H1 (cell line): ENCODE measurements around the gene VASN. TPM values are rescaled to one million over a fixed set of nuclear protein-coding genes. Genes with fewer than 3 reads are reported as not detected.

Experiments
- CTCF ChIA-PET: fragments of 300-600 bp; sonication (Branson Sonifier 250); formaldehyde crosslinking; loops from one replicate; lab custom pipeline; 2021; ENCODE audit not compliant: partially characterized antibody; lab: Charles Lee
- POLR2A ChIA-PET: fragments of 300-600 bp; sonication (Branson Sonifier 250); formaldehyde crosslinking; loops from one replicate; lab custom pipeline; 2021; ENCODE audit warnings: inconsistent platforms; ENCODE audit not compliant: partially characterized antibody; lab: Charles Lee
- DNase-seq, 2 experiments: peaks; one replicate each; pipeline versions ENCODE4 v3.0.0 to v3.0.0-alpha.2; 2010 to 2022; ENCODE audit warnings: low spot score in 2 of 2, low read depth in 1 of 2, mixed read lengths in 1 of 2
- FAIRE-seq: peaks from 2 replicates; lab custom pipeline; 2011; peaks lifted over from hg19 to GRCh38; lab: Jason Lieb, UNC
- H2AFZ ChIP-seq: 2 replicates; pipeline ENCODE4 v1.8.1; 2012; ENCODE audit warnings: low read length, inconsistent platforms
- H2AK5ac ChIP-seq: 2 replicates; pipeline ENCODE4 v1.6.1; 2013; ENCODE audit warnings: low read depth, low read length
- H2BK120ac ChIP-seq: replicated peaks from 2 replicates; pipeline ENCODE3; 2013; ENCODE audit warnings: low read depth, low read length, inconsistent platforms
- H2BK12ac ChIP-seq: 2 replicates; pipeline ENCODE4 v1.6.1; 2013; ENCODE audit warnings: low read depth, low read length
- H2BK15ac ChIP-seq: 2 replicates; pipeline ENCODE4 v1.6.1; 2013; ENCODE audit warnings: low read length
- H2BK20ac ChIP-seq: 2 replicates; pipeline ENCODE4 v1.6.1; 2013; ENCODE audit warnings: low read length
- H2BK5ac ChIP-seq: 2 replicates; pipeline ENCODE4 v1.6.1; 2013; ENCODE audit warnings: low read depth, low read length
- H3K14ac ChIP-seq: 2 replicates; pipeline ENCODE4 v1.6.1; 2013; ENCODE audit warnings: inconsistent platforms; ENCODE audit not compliant: insufficient read length
- H3K18ac ChIP-seq: 2 replicates; pipeline ENCODE4 v1.6.1; 2013; ENCODE audit warnings: low read length; ENCODE audit errors: extremely low read depth
- H3K23ac ChIP-seq: 2 replicates; pipeline ENCODE4 v1.6.1; 2013; ENCODE audit warnings: inconsistent platforms; ENCODE audit not compliant: insufficient read length
- H3K23me2 ChIP-seq: 2 replicates; pipeline ENCODE4 v1.6.1; 2013; ENCODE audit warnings: low read depth, low read length
- H3K27ac ChIP-seq: 2 replicates; pipeline ENCODE4 v1.6.1; 2011; ENCODE audit warnings: low read depth, low read length, inconsistent platforms
- H3K27me3 ChIP-seq, 4 experiments: replicated peaks in 1 of 4; 1 replicate in 1 of 4; 2 replicates in 3 of 4; pipeline versions ENCODE4 v1.6.1 to v1.8.1; 2011 to 2013; ENCODE audit warnings: low read length in 3 of 4, mild to moderate bottlenecking in 3 of 4, inconsistent platforms in 2 of 4, mixed read lengths in 2 of 4, moderate library complexity in 1 of 4; ENCODE audit not compliant: control insufficient read depth in 3 of 4, insufficient read depth in 3 of 4; ENCODE audit errors: extremely low read depth in 1 of 4
- H3K36me3 ChIP-seq, 4 experiments: 2 replicates each; pipeline versions ENCODE4 v1.6.1 to v1.8.1; 2011 to 2013; ENCODE audit warnings: mild to moderate bottlenecking in 4 of 4, low read length in 3 of 4, moderate library complexity in 2 of 4, control low read depth in 1 of 4, inconsistent platforms in 1 of 4; ENCODE audit not compliant: insufficient read depth in 4 of 4, control insufficient read depth in 2 of 4
- H3K4ac ChIP-seq: replicated peaks from 2 replicates; pipeline ENCODE3; 2013; ENCODE audit warnings: low read length, low read depth, mixed read lengths, inconsistent platforms; ENCODE audit not compliant: insufficient read length
- H3K4me1 ChIP-seq, 4 experiments: replicated peaks in 1 of 4; 1 replicate in 1 of 4; 2 replicates in 3 of 4; pipeline versions ENCODE4 v1.6.1 to v1.8.1; 2011 to 2013; ENCODE audit warnings: low read length in 3 of 4, inconsistent platforms in 2 of 4, mixed read lengths in 1 of 4; ENCODE audit not compliant: insufficient read depth in 4 of 4, control insufficient read depth in 3 of 4
- H3K4me2 ChIP-seq, 2 experiments: 2 replicates each; pipeline versions ENCODE4 v1.6.1 to v1.8.1; 2011 to 2013; ENCODE audit warnings: low read depth in 2 of 2, low read length in 2 of 2, control low read depth in 1 of 2, inconsistent platforms in 1 of 2, mild to moderate bottlenecking in 1 of 2; ENCODE audit not compliant: insufficient read depth in 1 of 2
- H3K4me3 ChIP-seq, 4 experiments: fragments of 200-600, 300-600 bp in 1 of 4; sonication (generic), shearing (Covaris generic), sonication (Bioruptor Twin) in 1 of 4; 2 replicates each; pipeline versions ENCODE4 v1.5.1 to v1.8.1; 2011 to 2016; ENCODE audit warnings: low read length in 4 of 4, low read depth in 3 of 4, control low read depth in 2 of 4, inconsistent platforms in 2 of 4, mild to moderate bottlenecking in 2 of 4, mixed read lengths in 1 of 4, moderate library complexity in 1 of 4; ENCODE audit not compliant: insufficient read depth in 2 of 4; ENCODE audit errors: extremely low read depth in 1 of 4
- H3K56ac ChIP-seq: replicated peaks from 2 replicates; pipeline ENCODE3; 2013; ENCODE audit warnings: low read depth, mild to moderate bottlenecking, mixed read lengths, low read length, inconsistent platforms; ENCODE audit not compliant: insufficient read length
- H3K79me1 ChIP-seq: 2 replicates; pipeline ENCODE4 v1.6.1; 2013; ENCODE audit warnings: low read depth, low read length, control low read depth
- H3K79me2 ChIP-seq, 2 experiments: 2 replicates each; pipeline versions ENCODE4 v1.6.1 to v1.8.1; 2012 to 2013; ENCODE audit warnings: low read length in 2 of 2, mild to moderate bottlenecking in 2 of 2, inconsistent platforms in 1 of 2; ENCODE audit not compliant: insufficient read depth in 2 of 2, control insufficient read depth in 1 of 2
- H3K9ac ChIP-seq, 4 experiments: replicated peaks in 1 of 4; 1 replicate in 1 of 4; 2 replicates in 3 of 4; pipeline versions ENCODE4 v1.6.1 to v1.8.1; 2011 to 2013; ENCODE audit warnings: low read depth in 3 of 4, low read length in 3 of 4, control low read depth in 2 of 4, mild to moderate bottlenecking in 2 of 4, moderate library complexity in 2 of 4, inconsistent platforms in 1 of 4; ENCODE audit errors: extremely low read depth in 1 of 4
- H3K9me3 ChIP-seq, 2 experiments: 2 replicates each; pipeline versions ENCODE4 v1.6.1 to v1.8.1; 2012 to 2013; ENCODE audit warnings: mild to moderate bottlenecking in 2 of 2, moderate library complexity in 2 of 2, control low read depth in 1 of 2, inconsistent platforms in 1 of 2, low read depth in 1 of 2, low read length in 1 of 2, mixed read lengths in 1 of 2; ENCODE audit not compliant: insufficient read depth in 2 of 2
- H4K20me1 ChIP-seq, 2 experiments: replicated peaks in 1 of 2; 2 replicates each; pipeline versions ENCODE3 to v1.8.1; 2011 to 2013; ENCODE audit warnings: inconsistent platforms in 2 of 2, low read length in 2 of 2, mild to moderate bottlenecking in 1 of 2; ENCODE audit not compliant: insufficient read depth in 2 of 2, control insufficient read depth in 1 of 2
- H4K5ac ChIP-seq: 2 replicates; pipeline ENCODE4 v1.6.1; 2013; ENCODE audit warnings: low read length, low read depth, mixed read lengths, inconsistent platforms; ENCODE audit not compliant: insufficient read length
- H4K8ac ChIP-seq: 2 replicates; pipeline ENCODE4 v1.8.0; 2013; ENCODE audit warnings: mild to moderate bottlenecking, moderate library complexity, low read length, inconsistent platforms; ENCODE audit not compliant: insufficient read depth; ENCODE audit errors: extremely low read depth
- H4K91ac ChIP-seq: replicated peaks from 2 replicates; pipeline ENCODE3; 2013; ENCODE audit warnings: low read length, mixed read lengths, inconsistent platforms; ENCODE audit not compliant: insufficient read length
- BACH1 ChIP-seq: IDR thresholded peaks from 2 replicates; pipeline ENCODE4 v1.6.1; 2012; ENCODE audit warnings: low read length, improper control_type of control experiment
- BRCA1 ChIP-seq: IDR thresholded peaks from 2 replicates; pipeline ENCODE4 v1.6.1; 2012; ENCODE audit warnings: low read depth, low read length, improper control_type of control experiment
- CBX8 ChIP-seq: fragments of 300-800, 300-1000 bp; sonication (generic); IDR thresholded peaks from 2 replicates; pipeline ENCODE4 v1.7.1; 2016; ENCODE audit warnings: low read depth, low read length, borderline replicate concordance
- CTBP2 ChIP-seq: IDR thresholded peaks from 2 replicates; pipeline ENCODE4 v1.7.0; 2011; ENCODE audit warnings: borderline replicate concordance, mild to moderate bottlenecking, moderate library complexity, mixed read lengths, low read length; ENCODE audit not compliant: insufficient read depth, insufficient read length
- EGR1 ChIP-seq: IDR thresholded peaks from 2 replicates; pipeline ENCODE4 v1.6.1; 2011; ENCODE audit warnings: low read depth, low read length, borderline replicate concordance
- HDAC2 ChIP-seq, 2 experiments: fragments of 300-600 bp in 1 of 2; sonication (generic) in 1 of 2; IDR thresholded peaks; 2 replicates each; pipeline ENCODE4 v1.6.1; 2011 to 2012; ENCODE audit warnings: low read depth in 2 of 2, low read length in 2 of 2, mild to moderate bottlenecking in 2 of 2, moderate library complexity in 2 of 2, borderline replicate concordance in 1 of 2, inconsistent platforms in 1 of 2
- KDM5A ChIP-seq: fragments of 200-600 bp; IDR thresholded peaks from 2 replicates; pipeline ENCODE4 v1.7.1; 2012; ENCODE audit warnings: mild to moderate bottlenecking, low read length, inconsistent platforms, mixed read lengths
- SP4 ChIP-seq: IDR thresholded peaks from 2 replicates; pipeline ENCODE4 v1.6.1; 2012; ENCODE audit warnings: low read length, inconsistent platforms
- SRF ChIP-seq: IDR thresholded peaks from 2 replicates; pipeline ENCODE4 v1.6.1; 2011; ENCODE audit warnings: mild to moderate bottlenecking, low read depth, low read length, moderate library complexity
- WGBS, 2 experiments: shearing (Covaris generic) in 1 of 2; methylation state at CpG; one replicate each; pipeline versions ENCODE4 v1.1.6 to v1.1.7; 2013 to 2015; ENCODE audit warnings: low lambda C conversion rate in 2 of 2, mixed read lengths in 2 of 2, inconsistent platforms in 1 of 2, low coverage in 1 of 2, missing lambda C conversion rate in 1 of 2; ENCODE audit not compliant: insufficient replicate concordance in 2 of 2, insufficient coverage in 1 of 2, insufficient read length in 1 of 2; ENCODE audit errors: extremely low coverage in 1 of 2, missing lambda C conversion rate in 1 of 2; 5-methylcytosine and 5-hydroxymethylcytosine counted together
- polyA plus RNA-seq, 7 experiments: library from polyadenylated mRNA; depleted of rRNA in 3 of 7; stranded (reverse) in 5 of 7; unstranded in 2 of 7; fragments of >200 nt in 5 of 7; fragments of 200-250 nt in 2 of 7; gene quantifications; 1 replicate in 5 of 7; 2 replicates in 1 of 7; 4 replicates in 1 of 7; pipeline versions ENCODE4 v1.2.1 to v1.2.3, GENCODE V29; 2011 to 2013; ENCODE audit warnings: missing spikeins in 2 of 7, mixed read lengths in 2 of 7
- total RNA-seq: library from RNA; stranded (reverse); fragmentation: NEBNext Ultra II Directional; extraction: Animal tissue kit (Norgen Biotek cat#: 25700); gene quantifications from 2 replicates; pipeline ENCODE4 v1.2.1, GENCODE V29; 2021
- TF ChIP-seq, protein P1 (sequence below): IDR thresholded peaks from 2 replicates; pipeline ENCODE4 v1.6.1; 2011; ENCODE audit warnings: low read depth, mild to moderate bottlenecking, low read length; ENCODE audit not compliant: insufficient read depth

The VASN gene
- total and polyA plus RNA-seq, 2 of the 8 experiments (the other 6 are each of a cell fraction or from before 2014, with no cell fraction given): 9.6 to 11.3 TPM

DNA sequence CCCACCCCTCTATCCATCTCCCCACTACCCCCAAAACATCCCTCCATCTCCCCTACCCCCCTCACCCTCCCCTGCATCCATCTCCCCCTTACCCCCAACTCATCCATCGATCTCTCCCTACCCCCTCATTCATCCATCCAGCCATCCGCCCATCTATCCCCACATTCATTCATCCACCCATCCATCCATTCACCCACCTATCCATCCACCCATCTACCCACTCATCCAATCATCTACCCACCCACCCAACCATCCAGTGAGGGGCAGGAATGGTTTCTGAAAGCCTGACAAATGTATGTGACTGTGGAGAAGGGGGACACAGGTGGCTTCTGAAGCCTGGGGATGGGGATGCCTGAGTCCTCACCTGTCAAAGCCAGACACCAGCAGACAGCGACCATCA, 11.7 kb upstream of the VASN start:
- H2BK12ac ChIP-seq: no peak overlapping the region
- no peaks in the 10 kb centered on the region for H3K36me3 ChIP-seq
- H3K27me3 ChIP-seq: no peaks in the 10 kb centered on the region
- peaks cover 0 to 3% (median 1%) of the 10 kb centered on the region in 4 experiments; a peak in 3 of 7 replicates for H3K4me1 ChIP-seq
- peaks cover 2% of the 10 kb centered on the region; the same call in 1 of the 2 replicates for H3K23me2 ChIP-seq
- peak overlapping the region; percentile 74 for H4K91ac ChIP-seq
- H3K18ac ChIP-seq: no peak overlapping the region
- H4K20me1 ChIP-seq: peaks cover 0 to 3% of the 10 kb centered on the region in 2 experiments
- H3K9ac ChIP-seq: no peak overlapping the region
- H2BK15ac ChIP-seq: no peak overlapping the region
- no peak overlapping the region for H2BK20ac ChIP-seq
- H4K8ac ChIP-seq: no peak overlapping the region
- no peak for TF ChIP-seq CBX8
- TF ChIP-seq CTBP2: no peak
- TF ChIP-seq, protein P1, sequence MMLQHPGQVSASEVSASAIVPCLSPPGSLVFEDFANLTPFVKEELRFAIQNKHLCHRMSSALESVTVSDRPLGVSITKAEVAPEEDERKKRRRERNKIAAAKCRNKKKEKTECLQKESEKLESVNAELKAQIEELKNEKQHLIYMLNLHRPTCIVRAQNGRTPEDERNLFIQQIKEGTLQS: no peak
- TF ChIP-seq EGR1: no peak
- TF ChIP-seq BACH1: no peak
- TF ChIP-seq SP4: no peak
- TF ChIP-seq KDM5A: no peak
- no peak for TF ChIP-seq SRF
- TF ChIP-seq BRCA1: no peak
- no peak for TF ChIP-seq HDAC2 (IDR thresholded peaks at IDR 0.05; ENCODE audit: borderline replicate concordance in 1 of 2, low read depth in 2 of 2, low read length in 2 of 2)
- H2BK5ac ChIP-seq: no peak overlapping the region
- no peak overlapping the region for H3K56ac ChIP-seq
- H2BK120ac ChIP-seq: no peak overlapping the region
- H3K4ac ChIP-seq: no peak overlapping the region
- DNase-seq (no peak), FAIRE-seq (no peak)
- H3K79me2 ChIP-seq: no peaks in the 10 kb centered on the region
- H3K23ac ChIP-seq: no peak overlapping the region
- no peak overlapping the region for H3K27ac ChIP-seq
- H3K4me3 ChIP-seq: no peak overlapping the region
- no peak overlapping the region for H2AK5ac ChIP-seq
- POLR2A ChIA-PET: interaction anchor here (0.6 to 2.3 kb wide), 10 partner anchors 9 to 361 kb away, joined by 3 to 14 read pairs (median 5); partner anchors contain the start of gene PAM16
- H4K5ac ChIP-seq: no peak overlapping the region
- H3K9me3 ChIP-seq: no peaks in the 10 kb centered on the region
- CTCF ChIA-PET: interaction anchor here (0.8 to 14.0 kb wide), 24 partner anchors 10 to 95 kb away, joined by 3 to 425 read pairs (median 5); partner anchors contain the start of gene VASN
- H3K79me1 ChIP-seq: no peaks in the 10 kb centered on the region
- no peak overlapping the region for H3K14ac ChIP-seq
- no peak overlapping the region for H3K4me2 ChIP-seq
- H2AFZ ChIP-seq: no peak overlapping the region
- 86 to 100% methylated on average over 2 of the region's 3 CpGs for WGBS, 2 experiments
